Measurements from ENCODE around the gene MST1. TPM values are rescaled to one million over a fixed set of nuclear protein-coding genes. Genes with fewer than 3 reads are reported as not detected.

The MST1 gene
- total RNA-seq, 1 donor from 2014 or later = 101 TPM

GRCh38 chr3:49642708-49643145, 46.5 kb downstream of the MST1 start:
- H3K9me3 Mint-ChIP-seq = no peaks in the 10 kb centered on the region
- DNase-seq (ENCODE audit: low spot score in 2 of 2, unreplicated experiment in 2 of 2) = no peak
- no peak overlapping the region for H3K4me3 Mint-ChIP-seq
- no peaks in the 10 kb centered on the region for H3K4me1 Mint-ChIP-seq
- no peaks in the 10 kb centered on the region for H3K36me3 Mint-ChIP-seq
- peaks cover 1% of the 10 kb centered on the region for H3K27me3 Mint-ChIP-seq (ENCODE audit: low read depth)
- no peak for TF ChIP-seq CTCF (IDR thresholded peaks at IDR 0.05; ENCODE audit: unreplicated experiment)
- H3K27ac Mint-ChIP-seq = no peak overlapping the region

GRCh38 chr3:49641921-49642707, 47.2 kb downstream of the MST1 start:
- TF ChIP-seq CTCF (IDR thresholded peaks at IDR 0.05; ENCODE audit: unreplicated experiment) = no peak
- H3K27me3 Mint-ChIP-seq (ENCODE audit: low read depth) = peaks cover 1% of the 10 kb centered on the region
- H3K4me3 Mint-ChIP-seq = no peak overlapping the region
- H3K4me1 Mint-ChIP-seq = no peaks in the 10 kb centered on the region
- no peak overlapping the region for H3K27ac Mint-ChIP-seq
- no peak for DNase-seq (ENCODE audit: low spot score in 2 of 2, unreplicated experiment in 2 of 2)
- H3K9me3 Mint-ChIP-seq = no peaks in the 10 kb centered on the region
- H3K36me3 Mint-ChIP-seq = no peaks in the 10 kb centered on the region

GRCh38 chr3:49641292-49641691, 48.0 kb downstream of the MST1 start:
- Mint-ChIP-seq H3K9me3 (no peaks in the 10 kb centered on the region), H3K27ac (no peak overlapping the region), H3K4me1 (no peaks in the 10 kb centered on the region), H3K4me3 (no peak overlapping the region), H3K27me3 (ENCODE audit: low read depth) (peaks cover 1% of the 10 kb centered on the region), H3K36me3 (no peaks in the 10 kb centered on the region)
- DNase-seq (ENCODE audit: low spot score in 2 of 2, unreplicated experiment in 2 of 2) = no peak
- no peak for TF ChIP-seq CTCF (IDR thresholded peaks at IDR 0.05; ENCODE audit: unreplicated experiment)

- Mint-ChIP-seq H3K27me3 (ENCODE audit: low read depth) (peaks cover 4% of the 10 kb centered on the region), H3K4me1 (no peaks in the 10 kb centered on the region), H3K4me3 (no peak overlapping the region), H3K9me3 (no peaks in the 10 kb centered on the region), H3K27ac (no peak overlapping the region), H3K36me3 (no peaks in the 10 kb centered on the region)
- no peak for DNase-seq (ENCODE audit: low spot score in 2 of 2, unreplicated experiment in 2 of 2)
- TF ChIP-seq CTCF (IDR thresholded peaks at IDR 0.05; ENCODE audit: unreplicated experiment) = no peak
Measured at GRCh38 chr3:49639551-49639950, 49.7 kb downstream of the MST1 start.

- no peak for DNase-seq (ENCODE audit: low spot score in 2 of 2, unreplicated experiment in 2 of 2)
- Mint-ChIP-seq H3K9me3 (no peaks in the 10 kb centered on the region), H3K4me3 (no peak overlapping the region), H3K27me3 (ENCODE audit: low read depth) (peaks cover 4% of the 10 kb centered on the region), H3K4me1 (no peaks in the 10 kb centered on the region), H3K36me3 (no peaks in the 10 kb centered on the region), H3K27ac (no peak overlapping the region)
- no peak for TF ChIP-seq CTCF (IDR thresholded peaks at IDR 0.05; ENCODE audit: unreplicated experiment)
Measured at GRCh38 chr3:49638445-49638844, 50.8 kb downstream of the MST1 start.
